ENCODE results near the gene SLC16A12. TPM values are rescaled to one million over a fixed set of nuclear protein-coding genes. Genes with fewer than 3 reads are reported as not detected.

The SLC16A12 gene
- total and polyA plus RNA-seq, 12 donors = 0.25 to 2.4 (median 0.53) TPM; not detected in 1

- no peak overlapping the region for H3K4me3 ChIP-seq
- H3K27me3 ChIP-seq = no peaks in the 10 kb centered on the region
- intact Hi-C loops (cut with DNase I) = no loop called here
- WGBS, 4 donors = 57 to 64% (median 61%) methylated on average over 5 of the region's 5 CpGs
- no peaks in the 10 kb centered on the region for H3K36me3 ChIP-seq (replicated peaks in 1 of 2)
- no peaks in the 10 kb centered on the region for H3K4me1 ChIP-seq (replicated peaks in 1 of 2)
- no peaks in the 10 kb centered on the region for H3K9me3 ChIP-seq (replicated peaks in 1 of 3)
- H3K27ac ChIP-seq = no peak overlapping the region
- DNase-seq = no peak
- no peak for TF ChIP-seq POLR2A (IDR thresholded peaks at IDR 0.05)
- TF ChIP-seq CTCF (IDR thresholded peaks at IDR 0.05) = no peak
Measured at GRCh38 chr10:89494068-89494467, 41.3 kb downstream of the SLC16A12 start.

GRCh38 chr10:89491932-89492331, 43.5 kb downstream of the SLC16A12 start:
- H3K4me3 ChIP-seq = no peak overlapping the region
- no peak for TF ChIP-seq POLR2A (IDR thresholded peaks at IDR 0.05)
- TF ChIP-seq CTCF (IDR thresholded peaks at IDR 0.05) = no peak
- H3K27me3 ChIP-seq = no peaks in the 10 kb centered on the region
- intact Hi-C loops (cut with DNase I) = no loop called here
- no peak overlapping the region for H3K27ac ChIP-seq
- no peaks in the 10 kb centered on the region for H3K36me3 ChIP-seq (replicated peaks in 1 of 2)
- H3K4me1 ChIP-seq (replicated peaks in 1 of 2) = no peaks in the 10 kb centered on the region
- no peaks in the 10 kb centered on the region for H3K9me3 ChIP-seq (replicated peaks in 1 of 3)
- no peak for DNase-seq
- 69 to 86% (median 79%) methylated on average over 2 of the region's 2 CpGs for WGBS, 4 donors

GRCh38 chr10:89490596-89491335, 44.6 kb downstream of the SLC16A12 start:
- intact Hi-C loops (cut with DNase I) = no loop called here

GRCh38 chr10:89482256-89482655, 53.1 kb downstream of the SLC16A12 start:
- Histone ChIP-seq H3K4me1 (replicated peaks in 1 of 2) (peaks cover 4 to 18% of the 10 kb centered on the region in 2 donors), H3K27ac (peak overlapping the region in 3 of 5 donors; percentile 13 to 57 (median 32)), H3K4me3 (no peak overlapping the region), H3K36me3 (replicated peaks in 1 of 2) (no peaks in the 10 kb centered on the region), H3K27me3 (no peaks in the 10 kb centered on the region), H3K9me3 (replicated peaks in 1 of 3) (no peaks in the 10 kb centered on the region)
- TF ChIP-seq CTCF (IDR thresholded peaks at IDR 0.05) = no peak
- TF ChIP-seq POLR2A (IDR thresholded peaks at IDR 0.05) = no peak
- 89 to 98% (median 94%) methylated on average over 3 of the region's 3 CpGs for WGBS, 4 donors
- intact Hi-C loops (cut with DNase I) = no loop called here
- no peak for DNase-seq

More at GRCh38 chr10:89490596-89491335, 44.6 kb downstream of the SLC16A12 start:
- Histone ChIP-seq H3K27ac (no peak overlapping the region), H3K36me3 (replicated peaks in 1 of 2) (no peaks in the 10 kb centered on the region), H3K9me3 (replicated peaks in 1 of 3) (no peaks in the 10 kb centered on the region), H3K27me3 (no peaks in the 10 kb centered on the region), H3K4me3 (no peak overlapping the region), H3K4me1 (replicated peaks in 1 of 2) (no peaks in the 10 kb centered on the region)
- DNase-seq = no peak
- 87 to 96% (median 92%) methylated on average over 4 of the region's 4 CpGs for WGBS, 4 donors
- TF ChIP-seq CTCF (IDR thresholded peaks at IDR 0.05) = no peak
- no peak for TF ChIP-seq POLR2A (IDR thresholded peaks at IDR 0.05)
